Measurements from ENCODE around the gene IFI16. TPM values are rescaled to one million over a fixed set of nuclear protein-coding genes. Genes with fewer than 3 reads are reported as not detected.
"Not testable (repeated sequence)": the region's sequence is repeated elsewhere in the genome, so short reads cannot be mapped to it uniquely, and the experiment has no call there.

The IFI16 gene
- total RNA-seq, 2 donors from 2014 or later, result 311 to 326 TPM

DNA sequence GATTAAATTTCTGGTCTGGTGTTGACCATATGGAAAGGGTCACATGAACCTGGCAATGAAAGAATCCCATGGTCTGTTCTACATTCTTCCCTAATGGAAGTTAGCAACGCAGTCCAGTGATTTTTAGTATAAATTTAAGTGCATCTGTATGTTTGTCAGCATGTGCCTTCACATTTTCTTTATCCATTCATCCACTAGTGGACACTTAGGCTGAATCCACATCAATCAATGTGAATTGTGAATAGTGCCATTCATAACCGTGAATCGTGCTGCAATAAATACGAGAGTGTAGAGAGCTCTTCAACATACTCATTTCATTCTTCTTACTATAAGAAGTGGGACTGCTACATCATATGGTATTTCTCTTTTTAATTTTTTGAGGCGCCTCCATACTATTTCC lies 12.7 kb upstream of the IFI16 start:
- DNase-seq, result no peak
- peak overlapping the region in 1 of 2 donors; percentile 89 for H3K4me3 Mint-ChIP-seq
- no peaks in the 10 kb centered on the region for H3K27me3 Mint-ChIP-seq (ENCODE audit: low read depth)
- H3K9me3 Mint-ChIP-seq, result peaks cover 3 to 9% of the 10 kb centered on the region in 2 donors
- ATAC-seq (replicated peaks in 1 of 2), result peak in 1 of 2 donors; percentile 29
- H3K36me3 Mint-ChIP-seq (ENCODE audit: insufficient read depth in 2 of 2), result peaks cover 21 to 27% of the 10 kb centered on the region in 2 donors
- peaks cover 36% of the 10 kb centered on the region for H3K4me1 Mint-ChIP-seq (ENCODE audit: low read depth)
- H3K27ac Mint-ChIP-seq, result peak overlapping the region; percentile 98

DNA sequence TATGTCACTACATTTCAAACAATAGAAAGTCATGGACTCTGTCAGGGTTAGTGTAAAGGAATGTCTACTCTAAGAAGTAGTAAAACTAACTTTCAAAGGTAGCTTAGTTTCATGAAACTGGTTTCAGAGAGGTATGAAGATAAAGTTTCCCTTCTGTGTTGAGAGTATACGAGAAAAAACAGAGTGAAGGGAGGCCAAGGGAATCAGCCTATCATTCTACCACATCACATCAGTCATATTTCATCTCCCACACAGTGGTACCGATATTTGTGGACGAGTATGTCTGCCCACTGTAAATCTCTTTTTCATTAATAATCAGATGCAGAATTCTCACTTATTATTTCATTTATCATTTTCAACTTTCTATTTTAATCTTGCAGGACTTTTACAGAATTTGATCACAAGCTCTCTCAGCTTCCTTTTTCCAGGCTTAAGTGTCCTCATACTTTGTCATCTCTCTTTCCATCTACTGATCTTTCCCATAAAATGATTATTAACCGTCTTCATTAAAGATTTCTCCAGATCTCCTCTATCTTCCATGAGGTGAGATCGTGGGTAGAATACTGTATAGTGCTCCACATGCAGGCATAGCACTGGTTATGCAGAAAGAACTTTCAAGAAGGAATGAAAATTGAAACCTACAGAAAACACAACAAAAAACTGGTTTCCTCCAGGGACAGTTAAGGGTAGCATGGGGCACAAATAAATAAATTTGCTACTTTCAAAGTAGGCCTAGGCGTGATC lies 11.5 kb upstream of the IFI16 start:
- DNase-seq (no peak), ATAC-seq (replicated peaks in 1 of 2) (peak; percentile 55 to 64)
- Mint-ChIP-seq H3K4me3 (peak overlapping the region; percentile 46 to 89), H3K9me3 (peaks cover 0 to 5% of the 10 kb centered on the region in 2 donors), H3K4me1 (ENCODE audit: low read depth) (peaks cover 36% of the 10 kb centered on the region), H3K27ac (peak overlapping the region; percentile 98), H3K36me3 (ENCODE audit: insufficient read depth in 2 of 2) (peaks cover 11 to 19% of the 10 kb centered on the region in 2 donors), H3K27me3 (ENCODE audit: low read depth) (no peaks in the 10 kb centered on the region)

- peak; percentile 46 to 53 for ATAC-seq (replicated peaks in 1 of 2)
- H3K27me3 Mint-ChIP-seq (ENCODE audit: low read depth), result no peaks in the 10 kb centered on the region
- peak; percentile 36 to 56 for DNase-seq
- peaks cover 36% of the 10 kb centered on the region for H3K4me1 Mint-ChIP-seq (ENCODE audit: low read depth)
- peak overlapping the region; percentile 98 for H3K27ac Mint-ChIP-seq
- H3K9me3 Mint-ChIP-seq, result peaks cover 0 to 1% of the 10 kb centered on the region in 2 donors
- peaks cover 8 to 16% of the 10 kb centered on the region in 2 donors for H3K36me3 Mint-ChIP-seq (ENCODE audit: insufficient read depth in 2 of 2)
- peak overlapping the region; percentile 46 to 89 for H3K4me3 Mint-ChIP-seq
Observed at GRCh38 chr1:158998781-158999161, 10.9 kb upstream of the IFI16 start.

DNA sequence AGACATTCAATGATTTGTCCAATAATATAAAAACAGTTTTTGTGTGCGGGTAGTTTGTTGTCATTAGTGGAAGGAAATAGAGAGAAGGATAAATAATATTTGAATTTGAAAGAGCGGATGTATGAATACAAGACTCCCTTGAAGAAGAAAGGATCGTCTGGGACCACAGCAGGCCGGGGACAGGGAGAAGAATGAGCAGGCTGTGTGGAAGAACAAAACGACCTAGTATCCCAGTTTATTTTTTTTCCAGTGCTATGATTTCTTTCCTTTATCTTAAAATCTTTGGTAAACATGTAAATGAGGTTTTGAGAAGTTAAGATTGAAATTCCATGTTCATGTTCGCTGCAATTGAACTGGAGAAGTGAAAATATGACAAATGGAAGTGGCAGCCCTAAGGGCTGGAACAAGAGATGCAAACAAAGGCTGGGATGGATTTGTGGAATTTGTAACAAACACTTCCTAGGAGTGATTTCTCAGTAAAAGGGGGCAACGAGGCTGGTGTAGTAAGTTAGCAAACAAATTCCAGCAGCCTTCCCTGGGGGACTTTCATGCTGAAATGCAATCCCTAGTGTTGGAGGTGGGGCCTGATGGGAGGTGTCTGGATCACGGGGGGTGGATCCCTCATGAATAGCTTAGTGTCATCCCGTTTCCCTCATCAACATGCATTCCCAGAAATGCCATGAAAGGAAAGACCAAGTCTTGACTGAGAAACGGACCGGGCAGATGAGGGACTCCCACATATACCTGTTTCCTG lies 10.2 kb upstream of the IFI16 start:
- Mint-ChIP-seq H3K27ac (no peak overlapping the region), H3K36me3 (ENCODE audit: insufficient read depth in 2 of 2) (peaks cover 6 to 14% of the 10 kb centered on the region in 2 donors), H3K9me3 (no peaks in the 10 kb centered on the region), H3K27me3 (ENCODE audit: low read depth) (no peaks in the 10 kb centered on the region), H3K4me3 (no peak overlapping the region), H3K4me1 (ENCODE audit: low read depth) (peaks cover 37% of the 10 kb centered on the region)
- no peak for ATAC-seq (replicated peaks in 1 of 2)
- no peak for DNase-seq

DNA sequence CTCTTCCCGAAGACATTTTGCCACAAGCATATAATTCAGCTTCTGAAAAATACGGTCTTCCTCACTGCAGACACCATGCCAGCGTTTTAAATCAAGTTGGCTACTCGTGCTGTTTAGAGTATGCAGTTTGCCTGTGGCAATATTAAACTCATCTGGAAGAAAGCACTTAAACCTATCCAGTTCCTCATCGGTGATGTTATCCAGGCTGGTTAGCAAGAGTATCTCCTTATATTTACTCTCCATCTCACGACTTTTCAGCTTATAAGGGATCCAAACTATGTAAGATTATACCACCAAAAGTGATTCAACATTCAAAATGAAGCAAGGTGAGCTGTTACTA lies 9.7 kb upstream of the IFI16 start:
- peaks cover 43% of the 10 kb centered on the region for H3K4me1 Mint-ChIP-seq (ENCODE audit: low read depth)
- DNase-seq, result no peak
- no peak overlapping the region for H3K4me3 Mint-ChIP-seq
- no peak overlapping the region for H3K27ac Mint-ChIP-seq
- H3K9me3 Mint-ChIP-seq, result no peaks in the 10 kb centered on the region
- H3K36me3 Mint-ChIP-seq (ENCODE audit: insufficient read depth in 2 of 2), result peaks cover 5 to 11% of the 10 kb centered on the region in 2 donors
- ATAC-seq (replicated peaks in 1 of 2), result no peak
- no peaks in the 10 kb centered on the region for H3K27me3 Mint-ChIP-seq (ENCODE audit: low read depth)

GRCh38 chr1:159000625-159001024 lies 9.1 kb upstream of the IFI16 start:
- H3K27me3 Mint-ChIP-seq (ENCODE audit: low read depth), result no peaks in the 10 kb centered on the region
- peak overlapping the region in 1 of 2 donors; percentile 3 for H3K4me3 Mint-ChIP-seq
- H3K36me3 Mint-ChIP-seq (ENCODE audit: insufficient read depth in 2 of 2), result peaks cover 0 to 10% of the 10 kb centered on the region in 2 donors
- no peak overlapping the region for H3K27ac Mint-ChIP-seq
- ATAC-seq (replicated peaks in 1 of 2) (no peak), DNase-seq (no peak)
- H3K4me1 Mint-ChIP-seq (ENCODE audit: low read depth), result peaks cover 49% of the 10 kb centered on the region
- no peaks in the 10 kb centered on the region for H3K9me3 Mint-ChIP-seq

DNA sequence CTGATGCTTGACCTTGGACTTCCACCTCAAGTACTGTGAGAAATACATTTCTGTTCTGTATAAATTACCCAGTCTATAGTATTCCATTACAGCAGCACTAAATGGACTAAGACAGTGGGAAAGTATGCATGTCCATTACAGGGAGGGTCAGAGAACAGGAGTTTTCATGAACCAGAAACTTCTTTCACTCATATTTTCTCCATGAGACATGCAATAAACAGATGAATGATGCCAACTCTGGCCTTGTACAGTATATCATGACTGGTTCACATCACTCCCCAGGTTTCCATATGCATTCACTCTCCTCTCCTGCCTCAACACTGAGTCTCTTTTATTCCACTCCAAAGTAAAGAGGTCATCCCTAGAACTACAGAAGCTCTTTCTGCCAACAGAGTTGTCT lies 4.5 kb upstream of the IFI16 start:
- Mint-ChIP-seq H3K36me3 (ENCODE audit: insufficient read depth in 2 of 2) (peaks cover 11% of the 10 kb centered on the region in 2 donors), H3K27me3 (ENCODE audit: low read depth) (no peaks in the 10 kb centered on the region), H3K9me3 (no peaks in the 10 kb centered on the region), H3K4me3 (peak overlapping the region in 1 of 2 donors; percentile 22), H3K27ac (peak overlapping the region; percentile 36), H3K4me1 (ENCODE audit: low read depth) (peaks cover 53% of the 10 kb centered on the region)
- ATAC-seq (replicated peaks in 1 of 2) (no peak), DNase-seq (no peak)

- no peaks in the 10 kb centered on the region for H3K27me3 Mint-ChIP-seq (ENCODE audit: low read depth)
- peaks cover 14 to 16% of the 10 kb centered on the region in 2 donors for H3K36me3 Mint-ChIP-seq (ENCODE audit: insufficient read depth in 2 of 2)
- no peaks in the 10 kb centered on the region for H3K9me3 Mint-ChIP-seq
- peak overlapping the region in 1 of 2 donors; percentile 22 for H3K4me3 Mint-ChIP-seq
- DNase-seq (no peak), ATAC-seq (replicated peaks in 1 of 2) (no peak)
- peaks cover 47% of the 10 kb centered on the region for H3K4me1 Mint-ChIP-seq (ENCODE audit: low read depth)
- peak overlapping the region; percentile 72 for H3K27ac Mint-ChIP-seq
Observed at GRCh38 chr1:159005676-159006075, 4.0 kb upstream of the IFI16 start.

GRCh38 chr1:159006210-159006807 lies 3.4 kb upstream of the IFI16 start:
- Mint-ChIP-seq H3K36me3 (ENCODE audit: insufficient read depth in 2 of 2) (peaks cover 13 to 19% of the 10 kb centered on the region in 2 donors), H3K27ac (peak overlapping the region; percentile 72), H3K4me3 (peak overlapping the region in 1 of 2 donors; percentile 31), H3K4me1 (ENCODE audit: low read depth) (peaks cover 45% of the 10 kb centered on the region)
- not testable (repeated sequence) for H3K27me3 Mint-ChIP-seq (ENCODE audit: low read depth); ATAC-seq (replicated peaks in 1 of 2); DNase-seq; H3K9me3 Mint-ChIP-seq

- Mint-ChIP-seq H3K27ac (peak overlapping the region; percentile 98), H3K4me1 (ENCODE audit: low read depth) (peaks cover 49% of the 10 kb centered on the region), H3K36me3 (ENCODE audit: insufficient read depth in 2 of 2) (peaks cover 19 to 31% of the 10 kb centered on the region in 2 donors), H3K4me3 (peak overlapping the region; percentile 54 to 83), H3K27me3 (ENCODE audit: low read depth) (no peaks in the 10 kb centered on the region), H3K9me3 (no peaks in the 10 kb centered on the region)
- no peak for DNase-seq
- ATAC-seq (replicated peaks in 1 of 2), result no peak
Observed at GRCh38 chr1:159007726-159008125, 2.0 kb upstream of the IFI16 start.

GRCh38 chr1:159008744-159009188 lies 941 bp upstream of the IFI16 start:
- H3K27ac Mint-ChIP-seq, result peak overlapping the region; percentile 100
- peaks cover 54% of the 10 kb centered on the region for H3K4me1 Mint-ChIP-seq (ENCODE audit: low read depth)
- ATAC-seq (replicated peaks in 1 of 2), result peak; percentile 59 to 68
- H3K4me3 Mint-ChIP-seq, result peak overlapping the region; percentile 92 to 100
- no peaks in the 10 kb centered on the region for H3K9me3 Mint-ChIP-seq
- peaks cover 23 to 38% of the 10 kb centered on the region in 2 donors for H3K36me3 Mint-ChIP-seq (ENCODE audit: insufficient read depth in 2 of 2)
- DNase-seq, result peak; percentile 72 to 74
- H3K27me3 Mint-ChIP-seq (ENCODE audit: low read depth), result no peaks in the 10 kb centered on the region

- peak overlapping the region; percentile 100 for H3K27ac Mint-ChIP-seq
- DNase-seq, result peak in 1 of 2 donors; percentile 19
Observed at GRCh38 chr1:159009287-159009686, 420 bp upstream of the IFI16 start.

DNA sequence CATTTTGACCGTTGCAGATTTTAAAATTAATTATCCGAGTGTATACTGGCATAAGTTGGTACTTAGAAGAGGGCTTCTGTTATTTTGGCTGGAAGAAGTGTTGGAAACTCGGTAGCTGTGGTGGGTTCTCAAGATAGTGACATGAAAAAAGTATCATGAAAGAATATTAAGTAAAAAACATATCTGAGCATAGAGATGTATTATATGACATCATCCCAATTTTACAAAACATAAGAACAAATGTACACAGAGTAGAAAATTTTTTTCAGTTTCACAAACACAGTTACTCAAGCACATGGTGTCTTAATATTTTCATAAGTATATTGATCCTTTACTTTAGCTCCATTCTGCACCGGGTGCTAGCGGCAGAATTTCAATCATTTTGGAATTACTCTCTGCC lies 684 bp downstream of the IFI16 start:
- no peaks in the 10 kb centered on the region for H3K9me3 Mint-ChIP-seq
- H3K4me1 Mint-ChIP-seq (ENCODE audit: low read depth), result peaks cover 60% of the 10 kb centered on the region
- ATAC-seq (replicated peaks in 1 of 2), result peak in 1 of 2 donors; percentile 1
- H3K4me3 Mint-ChIP-seq, result peak overlapping the region; percentile 92 to 100
- peaks cover 31 to 50% of the 10 kb centered on the region in 2 donors for H3K36me3 Mint-ChIP-seq (ENCODE audit: insufficient read depth in 2 of 2)
- peak overlapping the region; percentile 100 for H3K27ac Mint-ChIP-seq
- no peaks in the 10 kb centered on the region for H3K27me3 Mint-ChIP-seq (ENCODE audit: low read depth)
- no peak for DNase-seq

More at GRCh38 chr1:159009287-159009686, 420 bp upstream of the IFI16 start:
- Mint-ChIP-seq H3K4me1 (ENCODE audit: low read depth) (peaks cover 60% of the 10 kb centered on the region), H3K4me3 (peak overlapping the region; percentile 92 to 100), H3K27me3 (ENCODE audit: low read depth) (no peaks in the 10 kb centered on the region), H3K9me3 (no peaks in the 10 kb centered on the region), H3K36me3 (ENCODE audit: insufficient read depth in 2 of 2) (peaks cover 26 to 42% of the 10 kb centered on the region in 2 donors)
- ATAC-seq (replicated peaks in 1 of 2), result peak; percentile 37 to 44

All from activated T-cell treated with anti-CD3 and anti-CD28 coated beads, Interleukin-2, amount 50 U/mL, for 72 hours (primary cell).